Central memory CD8-positive, alpha-beta T cell (primary cell): ENCODE measurements around the gene SPOPL.
"Not testable (repeated sequence)": the region's sequence is repeated elsewhere in the genome, so short reads cannot be mapped to it uniquely, and the experiment has no call there.

Experiments used
- ATAC-seq: fragments of 150-1000 bp; cut with Tn5 transposase; replicated peaks from 2 replicates; pipeline ENCODE4 v1.10.0; 2022; ENCODE audit warnings: mild to moderate bottlenecking, moderate FRiP score, moderate number of reproducible peaks; ENCODE audit not compliant: poor library complexity, severe bottlenecking; ENCODE audit errors: extremely low read depth
- DNase-seq, 2 donors: peaks; one replicate each; pipeline ENCODE4 v3.0.0; 2021; ENCODE audit warnings: low spot score in 2 of 2
- H3K27ac Mint-ChIP-seq: one replicate; pipeline ENCODE4 v1.8.0; 2022; ENCODE audit warnings: low read depth, mild to moderate bottlenecking, moderate library complexity, mixed read lengths
- H3K27me3 Mint-ChIP-seq: one replicate; pipeline ENCODE4 v1.8.0; 2022; ENCODE audit warnings: mixed read lengths
- H3K36me3 Mint-ChIP-seq: one replicate; pipeline ENCODE4 v1.8.0; 2022; ENCODE audit warnings: mild to moderate bottlenecking, moderate library complexity, mixed read lengths; ENCODE audit not compliant: insufficient read depth
- H3K4me1 Mint-ChIP-seq: one replicate; pipeline ENCODE4 v1.8.0; 2022; ENCODE audit warnings: mixed read lengths
- H3K4me3 Mint-ChIP-seq: one replicate; pipeline ENCODE4 v1.8.0; 2022; ENCODE audit warnings: mild to moderate bottlenecking, moderate library complexity, mixed read lengths
- H3K9me3 Mint-ChIP-seq: one replicate; pipeline ENCODE4 v1.8.0; 2022; ENCODE audit warnings: mixed read lengths

SPOPL gene

DNA sequence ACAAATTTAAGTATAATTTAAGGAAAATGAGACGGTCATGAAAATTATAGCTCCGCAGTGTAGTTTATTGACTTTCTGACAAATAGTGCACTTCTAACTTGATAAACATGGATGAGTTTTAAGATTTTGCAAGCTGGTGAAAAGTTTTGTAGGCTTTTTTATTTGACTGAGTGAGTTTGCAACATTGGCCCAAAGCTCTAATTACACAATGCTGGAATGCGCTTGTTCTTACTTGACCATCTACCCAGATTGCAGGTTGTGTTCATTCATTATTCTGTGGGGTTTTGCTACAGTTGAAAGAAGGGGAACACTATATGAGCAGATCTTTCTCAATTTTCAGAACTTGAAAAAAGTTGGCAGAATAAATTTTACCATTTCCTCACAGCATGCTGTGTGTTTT, 13.5 kb downstream of the SPOPL start:
- no peak for DNase-seq
- H3K27ac Mint-ChIP-seq: no peak overlapping the region

DNA sequence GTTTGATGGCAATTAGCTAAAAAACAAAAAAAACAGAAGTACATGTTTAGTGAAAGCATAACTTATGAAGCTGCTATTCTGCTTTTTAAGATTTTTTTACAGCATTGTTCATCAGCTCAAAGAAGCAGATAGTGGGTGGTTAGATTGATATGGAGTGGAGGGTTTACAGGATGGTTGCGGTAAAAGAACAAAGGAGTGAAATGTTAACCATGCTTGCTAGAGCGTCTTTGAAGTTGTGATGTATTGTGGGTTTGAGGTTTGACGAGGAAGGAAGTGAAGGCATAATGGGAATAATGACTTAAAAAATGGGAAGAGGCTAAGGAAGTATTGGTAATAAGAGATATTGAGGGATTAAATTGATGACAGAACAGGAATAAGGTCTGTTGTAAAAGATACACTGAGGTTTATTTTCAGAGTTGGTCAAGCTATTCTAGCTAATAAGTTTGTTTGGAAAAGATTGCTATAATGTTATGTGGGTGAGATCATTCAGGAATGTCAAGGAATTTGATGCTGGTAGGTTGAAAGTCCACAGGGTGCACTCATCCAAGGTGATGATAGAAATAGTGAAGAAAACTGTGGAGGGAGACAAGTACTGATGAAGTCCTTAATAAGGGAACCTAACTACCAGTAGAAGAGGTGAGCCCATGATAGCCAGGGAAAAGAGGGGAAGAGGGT, 14.6 kb downstream of the SPOPL start:
- Mint-ChIP-seq H3K36me3 (peaks cover 2% of the 10 kb centered on the region), H3K4me1 (peaks cover 62% of the 10 kb centered on the region), H3K9me3 (no peaks in the 10 kb centered on the region), H3K4me3 (peak overlapping the region; percentile 0), H3K27me3 (no peaks in the 10 kb centered on the region), H3K27ac (no peak overlapping the region)
- ATAC-seq: peak; percentile 67
- no peak for DNase-seq

More for the DNA sequence above, 13.5 kb downstream of the SPOPL start:
- Mint-ChIP-seq H3K27me3 (no peaks in the 10 kb centered on the region), H3K36me3 (peaks cover 2% of the 10 kb centered on the region), H3K4me3 (no peak overlapping the region), H3K9me3 (no peaks in the 10 kb centered on the region), H3K4me1 (peaks cover 63% of the 10 kb centered on the region)
- no peak for ATAC-seq

DNA sequence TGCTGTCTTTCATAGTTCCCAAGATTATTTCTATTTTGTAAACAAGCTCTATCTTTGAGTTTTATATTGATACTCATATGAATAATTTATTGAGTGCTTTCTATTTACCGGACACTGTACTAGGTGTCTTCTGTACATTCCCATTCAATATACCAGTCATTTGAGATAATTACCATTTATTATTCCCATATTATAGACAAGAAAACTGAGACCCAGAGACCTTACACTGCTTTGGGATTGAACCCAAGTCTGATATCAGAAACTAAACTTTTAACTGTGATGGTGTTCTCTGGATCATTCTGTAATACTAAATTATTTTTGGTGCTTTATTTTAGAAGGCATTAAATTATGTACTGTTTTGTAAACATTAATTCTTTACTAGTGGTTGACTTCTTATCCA, 17.3 kb downstream of the SPOPL start:
- Mint-ChIP-seq H3K36me3 (peaks cover 2% of the 10 kb centered on the region), H3K9me3 (no peaks in the 10 kb centered on the region), H3K4me3 (no peak overlapping the region), H3K27me3 (no peaks in the 10 kb centered on the region), H3K4me1 (peaks cover 68% of the 10 kb centered on the region), H3K27ac (no peak overlapping the region)
- ATAC-seq: no peak
- DNase-seq: no peak

DNA sequence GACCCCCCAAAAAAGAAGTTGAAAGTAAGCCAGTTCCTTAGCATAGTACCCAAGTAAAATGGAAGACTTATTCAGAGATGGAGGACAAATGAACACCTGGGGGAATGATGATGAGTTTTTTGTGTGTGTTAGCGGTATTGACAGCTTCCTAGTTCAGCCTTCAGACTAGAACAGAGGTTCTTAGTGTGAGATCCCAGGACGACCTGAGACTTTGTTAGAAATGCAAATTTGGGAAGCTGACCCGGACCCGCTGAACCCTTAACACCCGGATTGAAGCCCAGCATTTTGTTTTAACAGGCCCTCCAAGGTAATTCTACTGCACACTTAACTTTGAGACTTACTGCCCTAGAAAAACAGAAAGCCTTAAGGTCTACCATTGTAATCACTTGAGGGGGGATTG, 20.3 kb downstream of the SPOPL start:
- no peak for ATAC-seq
- Mint-ChIP-seq H3K36me3 (no peaks in the 10 kb centered on the region), H3K9me3 (peaks cover 7% of the 10 kb centered on the region), H3K4me3 (no peak overlapping the region), H3K4me1 (peaks cover 58% of the 10 kb centered on the region), H3K27me3 (no peaks in the 10 kb centered on the region), H3K27ac (no peak overlapping the region)
- DNase-seq: no peak

DNA sequence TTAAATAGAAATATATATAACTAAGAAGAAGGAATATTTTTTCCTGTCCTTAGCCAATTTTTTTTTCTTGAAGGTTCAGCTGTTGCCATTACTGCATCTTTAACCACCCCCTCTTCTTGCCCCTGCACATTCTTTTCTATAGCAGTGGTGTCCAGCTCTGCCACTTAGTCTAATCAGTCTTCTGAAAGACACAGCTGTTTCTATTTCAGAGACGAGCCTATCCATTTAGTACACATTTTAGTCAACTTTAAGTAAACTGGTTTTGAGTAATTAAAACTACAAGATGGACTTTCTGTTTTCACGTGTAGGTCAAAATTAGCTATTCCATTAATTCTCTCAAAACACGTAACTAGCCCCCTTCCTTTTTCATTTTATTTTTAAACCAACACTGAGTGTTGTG, 21.0 kb downstream of the SPOPL start:
- ATAC-seq (no peak), DNase-seq (no peak)
- Mint-ChIP-seq H3K4me3 (no peak overlapping the region), H3K36me3 (peaks cover 2% of the 10 kb centered on the region), H3K4me1 (peaks cover 60% of the 10 kb centered on the region), H3K27me3 (no peaks in the 10 kb centered on the region), H3K9me3 (peaks cover 7% of the 10 kb centered on the region), H3K27ac (no peak overlapping the region)

DNA sequence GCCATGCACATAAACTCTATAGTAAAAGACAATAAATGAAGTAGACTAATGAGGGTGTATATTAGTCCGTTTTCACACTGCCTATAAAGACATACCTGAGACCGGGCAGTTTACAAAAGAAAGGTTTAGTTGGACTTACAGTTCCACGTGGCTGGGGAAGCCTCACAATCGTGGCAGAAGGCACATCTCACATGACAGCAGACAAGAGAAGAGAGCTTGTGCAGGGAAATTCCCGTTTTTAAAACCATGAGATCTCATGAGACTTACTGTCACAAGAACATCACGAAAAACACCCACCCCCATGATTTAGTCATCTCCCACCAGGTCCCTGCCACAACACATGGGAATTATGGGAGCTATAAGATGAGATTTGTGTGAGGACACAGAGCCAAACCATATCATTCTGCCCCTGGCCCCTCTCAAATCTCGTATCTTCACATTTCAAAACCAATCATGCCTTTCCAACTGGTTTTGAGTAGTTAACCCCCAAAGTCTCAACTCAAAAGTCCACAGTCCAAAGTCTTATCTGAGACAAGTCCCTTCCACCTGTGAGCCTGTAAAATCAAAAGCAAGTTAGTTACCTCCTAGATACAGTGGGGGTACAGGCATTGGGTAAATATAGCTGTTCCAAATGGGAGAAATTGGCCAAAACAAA, 21.6 kb downstream of the SPOPL start:
- not testable (repeated sequence) for H3K9me3 Mint-ChIP-seq, DNase-seq, H3K27ac Mint-ChIP-seq, ATAC-seq, H3K27me3 Mint-ChIP-seq, H3K4me3 Mint-ChIP-seq, H3K36me3 Mint-ChIP-seq
- peaks cover 62% of the 10 kb centered on the region for H3K4me1 Mint-ChIP-seq

DNA sequence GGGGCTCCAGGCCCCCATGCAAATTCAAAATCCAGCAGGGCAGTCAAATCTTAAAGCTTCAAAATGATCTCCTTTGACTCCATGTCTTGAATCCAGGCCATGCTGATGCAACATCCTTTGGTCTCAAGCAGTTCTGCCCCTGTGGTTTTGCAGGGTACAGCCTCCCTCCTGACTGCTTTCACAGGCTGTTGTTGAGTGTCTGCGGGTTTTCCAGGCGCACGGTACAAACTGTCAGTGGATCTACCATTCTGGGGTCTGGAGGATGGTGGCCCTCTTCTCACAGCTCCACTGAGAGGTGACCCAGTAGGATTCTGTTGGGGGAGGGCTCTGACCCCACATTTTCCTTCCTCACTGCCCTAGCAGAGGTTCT, 22.1 kb downstream of the SPOPL start:
- H3K4me1 Mint-ChIP-seq: peaks cover 62% of the 10 kb centered on the region
- H3K27ac Mint-ChIP-seq, H3K9me3 Mint-ChIP-seq, H3K4me3 Mint-ChIP-seq, ATAC-seq, H3K27me3 Mint-ChIP-seq, DNase-seq, H3K36me3 Mint-ChIP-seq: not testable (repeated sequence)

DNA sequence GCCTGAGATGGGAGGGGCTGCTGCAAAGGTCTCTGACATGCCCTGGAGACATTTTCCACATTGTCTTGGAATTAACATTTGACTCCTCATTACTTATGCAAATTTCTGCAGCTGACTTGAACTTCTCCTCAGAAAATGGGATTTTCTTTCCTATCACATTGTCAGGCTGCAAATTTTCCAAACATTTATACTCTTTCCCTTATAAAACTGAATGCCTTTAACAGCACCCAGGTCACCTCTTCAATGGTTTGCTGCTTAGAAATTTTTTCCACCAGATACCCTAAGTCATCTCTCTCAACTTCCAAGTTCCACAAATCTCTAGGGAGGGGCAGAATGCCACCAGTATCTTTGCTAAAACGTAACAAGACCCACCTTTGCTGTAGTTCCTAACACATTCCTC, 22.8 kb downstream of the SPOPL start:
- not testable (repeated sequence) for H3K4me3 Mint-ChIP-seq, H3K9me3 Mint-ChIP-seq, ATAC-seq, H3K36me3 Mint-ChIP-seq, H3K27ac Mint-ChIP-seq, H3K27me3 Mint-ChIP-seq, DNase-seq
- H3K4me1 Mint-ChIP-seq: peaks cover 66% of the 10 kb centered on the region

DNA sequence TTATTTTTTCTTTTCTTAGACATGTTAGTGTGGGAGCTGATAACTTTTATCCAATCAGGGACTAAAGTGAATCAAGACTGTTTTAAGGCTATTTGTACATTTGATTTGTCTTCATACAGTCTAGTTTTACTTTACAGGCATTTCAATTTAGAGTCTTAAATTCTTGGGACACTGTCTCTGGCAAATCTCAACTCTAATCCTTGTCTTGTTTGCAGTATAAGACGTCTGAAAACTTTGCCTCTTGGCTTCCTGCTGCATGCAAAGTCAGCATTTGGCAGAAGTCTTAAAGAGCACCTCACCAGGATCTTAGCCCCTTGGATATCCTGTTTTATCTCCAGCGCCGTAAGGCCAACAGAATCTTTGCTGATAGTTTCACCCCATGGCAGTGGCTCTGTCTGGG, 30.3 kb downstream of the SPOPL start:
- Mint-ChIP-seq H3K4me1 (peaks cover 72% of the 10 kb centered on the region), H3K36me3 (peaks cover 8% of the 10 kb centered on the region), H3K27ac (no peak overlapping the region), H3K9me3 (no peaks in the 10 kb centered on the region), H3K27me3 (no peaks in the 10 kb centered on the region), H3K4me3 (no peak overlapping the region)
- DNase-seq (no peak), ATAC-seq (no peak)

DNA sequence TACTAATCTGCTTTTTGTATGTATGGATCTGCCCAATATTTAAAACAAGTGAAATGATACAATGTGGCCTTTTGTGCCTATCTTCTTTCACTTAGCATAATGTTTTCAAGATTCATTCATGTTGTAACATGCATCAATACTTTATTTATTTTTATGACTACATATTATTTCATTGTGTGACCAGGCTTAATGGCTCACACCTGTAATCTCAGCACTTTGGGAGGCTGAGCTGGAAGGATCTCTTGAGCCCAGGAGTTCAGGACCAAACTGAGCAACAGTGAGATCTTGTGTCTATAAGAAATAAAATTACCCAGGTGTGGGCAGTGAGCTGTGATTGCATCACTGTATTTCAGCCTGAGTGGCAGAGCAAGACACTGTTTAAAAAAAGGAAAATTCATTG, 33.2 kb downstream of the SPOPL start:
- Mint-ChIP-seq H3K4me1 (peaks cover 50% of the 10 kb centered on the region), H3K27ac (no peak overlapping the region), H3K36me3 (peaks cover 9% of the 10 kb centered on the region), H3K9me3 (peaks cover 8% of the 10 kb centered on the region), H3K4me3 (no peak overlapping the region), H3K27me3 (no peaks in the 10 kb centered on the region)
- DNase-seq (no peak), ATAC-seq (no peak)

DNA sequence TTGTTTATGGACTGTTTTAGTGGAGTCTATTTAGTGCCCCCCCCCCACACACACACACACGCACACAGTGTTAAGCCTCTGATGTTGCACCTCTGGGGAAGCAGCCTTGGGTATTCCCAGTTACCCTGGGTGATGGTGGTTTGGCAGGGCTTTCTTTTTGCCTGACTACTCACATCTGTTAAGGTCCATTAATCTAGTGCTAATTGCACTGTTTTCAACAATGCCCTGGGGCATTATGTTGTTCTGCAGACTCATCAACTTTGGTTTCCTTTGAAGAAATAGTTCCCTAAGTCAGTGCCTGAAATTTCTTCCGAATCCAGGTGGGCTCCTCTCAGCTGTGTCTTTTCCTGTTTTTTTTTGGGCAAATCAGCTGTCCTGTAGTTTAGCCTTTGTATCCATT, 34.7 kb downstream of the SPOPL start:
- Mint-ChIP-seq H3K27me3 (no peaks in the 10 kb centered on the region), H3K4me1 (peaks cover 52% of the 10 kb centered on the region), H3K9me3 (peaks cover 8% of the 10 kb centered on the region), H3K27ac (no peak overlapping the region), H3K4me3 (no peak overlapping the region), H3K36me3 (peaks cover 9% of the 10 kb centered on the region)
- no peak for DNase-seq
- no peak for ATAC-seq

DNA sequence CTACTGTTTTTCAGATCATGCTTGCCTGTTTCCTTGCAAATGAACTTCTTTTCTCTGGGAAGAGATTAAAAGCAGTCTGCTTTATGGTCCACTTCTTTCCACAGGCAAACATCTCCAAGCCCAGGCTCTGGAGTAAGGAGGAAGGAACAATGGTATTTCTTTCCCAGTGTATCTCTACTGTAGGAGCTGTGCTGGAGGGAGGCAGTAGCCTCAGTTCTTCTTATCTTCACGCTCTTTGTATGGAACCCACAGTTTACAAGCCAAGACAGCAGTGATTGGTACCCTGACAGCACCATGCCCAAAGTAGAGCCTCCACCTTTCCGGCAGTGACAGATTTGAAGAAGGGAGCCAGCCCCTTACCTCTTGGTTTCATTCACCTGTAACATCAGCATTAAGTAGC, 35.2 kb downstream of the SPOPL start:
- H3K36me3 Mint-ChIP-seq: peaks cover 9% of the 10 kb centered on the region
- H3K4me3 Mint-ChIP-seq: no peak overlapping the region
- H3K4me1 Mint-ChIP-seq: peaks cover 52% of the 10 kb centered on the region
- H3K27me3 Mint-ChIP-seq: no peaks in the 10 kb centered on the region
- H3K9me3 Mint-ChIP-seq: peaks cover 12% of the 10 kb centered on the region
- H3K27ac Mint-ChIP-seq: no peak overlapping the region
- ATAC-seq (no peak), DNase-seq (no peak)

DNA sequence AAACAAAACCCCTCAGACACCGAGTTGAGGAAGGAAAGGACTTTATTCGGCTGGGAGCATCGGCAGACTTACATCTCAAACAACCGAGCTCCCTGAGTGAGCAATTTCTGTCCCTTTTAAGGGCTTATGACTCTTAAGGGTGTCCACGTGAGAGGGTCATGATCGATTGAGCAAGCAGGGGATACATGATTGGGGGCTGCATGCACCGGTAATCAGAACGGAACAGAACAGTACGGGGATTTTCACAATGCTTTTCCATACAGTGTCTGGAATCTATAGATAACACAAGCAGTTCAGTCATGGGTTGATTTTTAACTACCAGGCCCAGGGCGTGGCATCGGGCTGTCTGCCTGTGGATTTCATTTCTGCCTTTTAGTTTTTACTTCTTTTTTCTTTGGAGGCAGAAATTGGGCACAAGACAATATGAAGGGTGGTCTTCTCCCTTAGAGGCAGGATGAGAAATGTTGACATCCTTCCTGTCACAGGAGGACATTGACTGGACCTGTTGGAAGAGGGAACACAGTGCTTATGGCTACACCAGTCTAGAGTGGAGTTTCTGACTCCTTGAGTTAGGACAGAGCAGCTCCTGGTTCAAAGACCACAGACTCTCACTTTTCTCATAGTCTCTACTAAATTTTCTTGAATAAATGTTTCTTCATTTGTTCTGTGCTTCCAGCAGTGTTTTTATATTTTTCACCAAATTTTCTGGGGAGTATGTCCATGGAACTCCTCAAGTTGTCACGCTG, 35.8 kb downstream of the SPOPL start:
- peaks cover 9% of the 10 kb centered on the region for H3K36me3 Mint-ChIP-seq
- ATAC-seq: no peak
- H3K9me3 Mint-ChIP-seq: peaks cover 14% of the 10 kb centered on the region
- peaks cover 56% of the 10 kb centered on the region for H3K4me1 Mint-ChIP-seq
- no peak for DNase-seq
- H3K27me3 Mint-ChIP-seq: no peaks in the 10 kb centered on the region
- no peak overlapping the region for H3K27ac Mint-ChIP-seq
- H3K4me3 Mint-ChIP-seq: no peak overlapping the region
